Progenitor cell of endocrine pancreas (in vitro differentiated cells): Measurements from ENCODE around the gene CREB3L1. TPM values are rescaled to one million over a fixed set of nuclear protein-coding genes. Genes with fewer than 3 reads are reported as not detected.

Experiments used
- DNase-seq: peaks from one replicate; pipeline ENCODE4 v3.0.0; 2021; ENCODE audit warnings: low spot score; ENCODE audit not compliant: unreplicated experiment
- H3K27ac Mint-ChIP-seq: 2 replicates; pipeline ENCODE4 v1.8.0; 2021; ENCODE audit warnings: mild to moderate bottlenecking, moderate library complexity, mixed read lengths
- H3K27me3 Mint-ChIP-seq: 2 replicates; pipeline ENCODE4 v1.8.0; 2021; ENCODE audit warnings: mixed read lengths
- H3K36me3 Mint-ChIP-seq: 2 replicates; pipeline ENCODE4 v1.8.0; 2022; ENCODE audit warnings: mixed read lengths; ENCODE audit not compliant: insufficient read depth
- H3K4me1 Mint-ChIP-seq: 2 replicates; pipeline ENCODE4 v1.8.0; 2021; ENCODE audit warnings: low read depth, mixed read lengths
- H3K4me3 Mint-ChIP-seq: 2 replicates; pipeline ENCODE4 v1.8.0; 2021; ENCODE audit warnings: low read depth, mild to moderate bottlenecking, moderate library complexity, mixed read lengths
- H3K9me3 Mint-ChIP-seq: 2 replicates; pipeline ENCODE4 v1.8.0; 2021; ENCODE audit warnings: low read depth, mixed read lengths
- CTCF ChIP-seq: fragments of 200-600 bp; sonication (generic); IDR thresholded peaks from one replicate; pipeline ENCODE4 v1.5.0; 2021; ENCODE audit warnings: antibody characterized with exemption, mild to moderate bottlenecking; ENCODE audit not compliant: unreplicated experiment
- total RNA-seq: library from RNA; stranded (reverse); gene quantifications from 2 replicates; pipeline ENCODE4 v1.2.1, GENCODE V29; 2021

CREB3L1 gene
- total RNA-seq, 1 donor from 2014 or later: 9.6 TPM

DNA sequence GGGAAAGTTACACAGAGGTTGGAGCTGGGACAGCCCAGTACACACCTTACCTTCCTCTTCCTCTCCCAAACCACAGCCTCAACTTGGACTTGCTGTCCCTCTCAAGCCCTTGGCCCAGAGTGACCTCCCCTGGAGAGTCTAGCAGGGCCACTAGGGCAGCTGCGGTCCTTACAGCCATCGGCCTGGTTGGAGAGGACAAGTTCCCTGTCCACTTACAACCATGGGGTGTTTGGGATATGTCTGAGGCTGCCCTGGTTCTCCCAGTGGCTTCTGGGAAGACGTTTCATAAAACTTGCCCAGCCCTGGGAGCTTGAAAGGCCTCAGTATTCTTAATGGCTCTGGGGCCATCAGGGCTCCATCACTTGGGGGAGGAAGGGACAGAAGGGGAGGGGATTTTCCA is 56.7 kb downstream of the CREB3L1 start:
- Mint-ChIP-seq H3K4me3 (no peak overlapping the region), H3K27ac (no peak overlapping the region), H3K4me1 (peaks cover 14% of the 10 kb centered on the region), H3K27me3 (peaks cover 64% of the 10 kb centered on the region), H3K9me3 (no peaks in the 10 kb centered on the region), H3K36me3 (no peaks in the 10 kb centered on the region)
- DNase-seq: no peak
- no peak for TF ChIP-seq CTCF

DNA sequence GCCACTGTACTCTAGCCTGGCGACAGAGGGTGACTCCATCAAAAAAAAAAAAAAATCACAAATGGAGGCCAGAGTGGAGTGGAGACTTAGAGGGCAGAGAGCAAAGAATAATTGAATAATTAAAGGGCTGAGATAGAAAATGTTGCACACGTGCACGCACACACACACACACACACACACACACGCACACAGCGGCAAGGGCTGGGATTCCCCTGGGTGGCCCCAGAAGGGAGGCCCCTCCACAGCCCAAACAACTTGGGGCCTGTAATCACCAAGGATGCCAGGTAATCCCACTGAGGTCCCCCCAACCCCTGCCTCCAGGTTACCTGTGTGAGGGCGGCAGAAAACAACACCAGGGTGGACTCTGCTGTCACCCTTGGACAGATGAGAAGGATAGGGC is 57.8 kb downstream of the CREB3L1 start:
- H3K27me3 Mint-ChIP-seq: peaks cover 58% of the 10 kb centered on the region
- no peak for TF ChIP-seq CTCF
- DNase-seq: no peak
- no peak overlapping the region for H3K4me3 Mint-ChIP-seq
- H3K9me3 Mint-ChIP-seq: no peaks in the 10 kb centered on the region
- peaks cover 15% of the 10 kb centered on the region for H3K4me1 Mint-ChIP-seq
- no peaks in the 10 kb centered on the region for H3K36me3 Mint-ChIP-seq
- no peak overlapping the region for H3K27ac Mint-ChIP-seq

DNA sequence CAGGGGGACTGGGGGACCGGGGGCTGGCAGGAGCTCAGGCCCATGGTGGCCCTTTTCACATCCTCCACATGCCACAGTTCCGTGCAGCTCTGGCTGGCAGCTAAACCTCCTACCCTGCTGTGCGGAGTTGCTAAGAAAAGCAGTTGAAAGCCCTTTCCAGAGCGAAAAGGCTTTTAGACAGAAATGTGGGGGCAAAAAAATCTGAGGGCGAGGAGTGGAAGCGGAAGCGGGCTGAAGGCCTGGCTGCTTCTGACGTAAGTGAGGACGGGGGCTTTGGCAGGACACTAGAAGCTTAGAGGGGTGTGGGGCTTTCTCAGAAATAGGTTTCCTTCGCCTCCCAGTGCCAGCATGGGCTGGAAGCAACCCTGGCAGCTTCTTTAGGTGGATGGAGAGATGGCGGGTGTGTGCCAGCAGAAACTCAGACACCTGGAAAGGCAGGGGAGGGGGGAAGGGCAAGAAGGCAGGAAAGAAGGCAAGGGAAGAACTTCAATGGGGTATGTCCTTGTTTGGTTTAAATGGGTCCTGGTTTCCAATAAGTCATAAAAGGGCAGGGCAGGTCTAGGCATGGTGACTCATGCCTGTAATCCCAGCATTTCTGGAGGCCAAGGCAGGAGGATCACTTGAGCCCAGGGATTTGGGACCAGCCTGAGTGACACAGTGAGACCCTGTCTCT is 58.6 kb downstream of the CREB3L1 start:
- Mint-ChIP-seq H3K27me3 (peaks cover 51% of the 10 kb centered on the region), H3K9me3 (no peaks in the 10 kb centered on the region), H3K36me3 (no peaks in the 10 kb centered on the region), H3K4me1 (peaks cover 9% of the 10 kb centered on the region), H3K27ac (no peak overlapping the region), H3K4me3 (no peak overlapping the region)
- TF ChIP-seq CTCF: no peak
- no peak for DNase-seq

- H3K4me1 Mint-ChIP-seq: peaks cover 9% of the 10 kb centered on the region
- H3K27ac Mint-ChIP-seq: no peak overlapping the region
- H3K27me3 Mint-ChIP-seq: peaks cover 51% of the 10 kb centered on the region
- H3K4me3 Mint-ChIP-seq: no peak overlapping the region
- no peaks in the 10 kb centered on the region for H3K36me3 Mint-ChIP-seq
- no peaks in the 10 kb centered on the region for H3K9me3 Mint-ChIP-seq
- TF ChIP-seq CTCF: no peak
- no peak for DNase-seq
Observed at GRCh38 chr11:46336563-46337180, 59.2 kb downstream of the CREB3L1 start.

DNA sequence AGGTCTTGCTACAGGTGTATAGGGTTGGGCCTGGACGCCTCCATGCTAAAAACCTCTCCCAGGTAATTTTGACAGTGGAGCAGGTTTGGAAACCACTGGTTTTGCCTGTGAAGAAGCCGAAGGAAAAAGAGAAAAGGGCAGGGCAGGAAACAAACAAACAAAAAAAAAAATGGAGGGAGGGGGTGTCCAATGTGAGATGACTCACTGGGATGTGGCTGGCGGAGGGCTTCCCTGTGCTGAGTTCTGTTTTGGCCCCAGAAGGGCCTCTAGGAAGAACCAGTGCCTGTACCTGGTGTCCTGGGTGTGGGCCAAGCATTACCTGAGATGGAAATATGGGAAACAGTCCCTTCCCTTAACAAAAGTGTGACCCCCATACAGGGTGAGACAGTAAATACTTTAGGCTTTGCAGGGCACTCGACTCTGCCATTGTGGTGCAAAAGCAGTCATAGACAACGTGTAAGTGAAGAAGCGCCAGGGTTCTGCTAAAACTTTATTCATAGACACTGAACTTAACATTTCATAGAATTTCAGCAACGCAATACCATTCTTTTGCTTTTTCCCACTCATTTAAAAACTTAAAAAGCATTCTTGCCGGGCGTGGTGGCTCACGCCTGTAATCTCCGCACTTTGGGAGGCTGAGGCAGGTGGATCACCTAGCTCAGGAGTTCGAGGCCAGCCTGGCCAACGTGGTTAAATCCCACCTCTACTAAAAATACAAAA is 60.3 kb downstream of the CREB3L1 start:
- Mint-ChIP-seq H3K27ac (no peak overlapping the region), H3K27me3 (peaks cover 44% of the 10 kb centered on the region), H3K4me1 (peaks cover 9% of the 10 kb centered on the region), H3K4me3 (no peak overlapping the region), H3K36me3 (no peaks in the 10 kb centered on the region), H3K9me3 (no peaks in the 10 kb centered on the region)
- TF ChIP-seq CTCF: no peak
- DNase-seq: no peak
